HG02623 (cell line): ENCODE measurements around the gene OR2J1.
"Not testable (repeated sequence)": the region's sequence is repeated elsewhere in the genome, so short reads cannot be mapped to it uniquely, and the experiment has no call there.

Source experiments
- ATAC-seq: cut with Tn5 transposase; IDR thresholded peaks from one replicate; pipeline ENCODE4 v1.9.1; 2021; ENCODE audit warnings: moderate library complexity; ENCODE audit not compliant: unreplicated experiment

The OR2J1 gene

GRCh38 chr6:29099190-29099589 lies at the start of gene OR2J1:
TSS of gene OR2J1 (plus strand) at chr6:29099490. CDS start at chr6:29100943, 1,453 bp downstream.
- no peak for ATAC-seq

DNA sequence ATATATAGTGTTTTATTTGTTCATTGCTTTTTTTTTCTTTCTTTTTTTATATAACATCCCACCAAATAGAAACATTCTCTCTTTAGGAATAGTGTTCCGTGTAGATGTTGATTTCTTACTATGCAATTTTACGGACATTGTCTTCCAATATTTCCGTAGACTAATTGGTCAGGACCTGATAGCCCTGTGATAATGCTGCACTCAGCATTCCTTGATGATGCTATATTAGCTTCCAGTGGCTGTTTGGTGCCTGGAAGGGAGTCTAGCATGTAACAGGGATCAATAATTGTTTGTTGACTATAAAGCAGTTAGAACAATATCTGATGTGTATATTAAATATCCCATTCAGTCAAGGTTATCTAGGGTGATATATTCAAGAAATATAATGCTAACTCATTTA lies 47.6 kb upstream of the OR2J1 start:
- ATAC-seq = no peak

DNA sequence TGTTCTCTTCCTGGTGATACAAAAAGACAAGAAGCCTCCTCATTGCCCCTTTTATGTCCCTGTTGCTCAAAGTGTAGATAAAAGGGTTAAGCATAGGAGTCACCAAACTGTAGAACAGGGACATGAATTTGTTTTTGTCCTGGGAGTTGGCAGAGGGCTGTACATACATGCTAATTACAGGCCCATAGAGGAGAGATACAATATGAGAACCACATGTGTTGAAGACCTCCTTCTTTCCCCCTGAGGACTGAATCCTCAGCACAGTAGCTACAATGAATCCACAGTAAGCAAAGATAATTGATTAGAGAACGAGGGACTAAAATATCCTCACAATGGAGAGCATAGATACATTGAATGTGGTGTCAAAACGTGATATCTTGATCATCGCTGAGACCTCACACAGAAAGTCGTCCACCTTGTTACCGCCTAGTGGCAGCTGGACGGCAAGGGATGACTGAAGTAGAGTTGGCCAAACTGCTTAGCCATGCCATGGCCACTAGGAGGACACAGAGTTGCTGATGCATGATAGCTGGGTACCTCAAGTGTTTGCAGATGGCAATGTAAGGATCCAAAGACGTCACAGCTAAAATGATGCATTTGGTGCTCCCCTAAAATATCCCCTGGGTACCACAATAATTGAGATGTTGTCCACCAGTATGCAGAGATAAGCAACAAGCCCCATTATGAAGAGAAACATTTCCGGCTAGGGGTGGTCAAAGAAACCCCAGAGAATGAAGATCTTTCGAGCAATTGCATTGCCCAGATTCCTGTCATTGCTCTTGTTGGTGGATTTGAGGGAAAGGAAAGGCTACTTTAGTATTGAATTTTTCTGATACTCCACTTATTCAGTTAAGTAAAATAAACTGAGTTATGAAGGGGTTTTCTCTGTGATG lies 27.2 kb upstream of the OR2J1 start:
- ATAC-seq = no peak

DNA sequence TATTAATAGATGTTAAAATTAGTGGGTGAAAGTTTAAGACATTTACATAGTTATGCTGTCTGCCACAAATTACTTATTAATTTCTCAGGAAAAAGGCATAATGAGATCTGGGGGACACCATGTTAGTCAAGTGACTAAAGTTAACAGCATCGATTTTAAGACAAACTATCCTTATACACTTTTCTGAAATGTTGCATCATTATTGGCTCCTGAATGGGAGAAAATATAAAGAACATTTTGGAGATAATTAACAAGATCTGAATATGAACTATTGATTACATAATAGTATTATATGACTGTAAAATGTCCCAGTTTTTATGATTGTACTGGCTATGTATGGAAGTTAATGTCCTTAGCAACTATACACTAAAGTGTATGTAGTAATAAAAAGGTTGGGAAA lies 20.1 kb upstream of the OR2J1 start:
- no peak for ATAC-seq

DNA sequence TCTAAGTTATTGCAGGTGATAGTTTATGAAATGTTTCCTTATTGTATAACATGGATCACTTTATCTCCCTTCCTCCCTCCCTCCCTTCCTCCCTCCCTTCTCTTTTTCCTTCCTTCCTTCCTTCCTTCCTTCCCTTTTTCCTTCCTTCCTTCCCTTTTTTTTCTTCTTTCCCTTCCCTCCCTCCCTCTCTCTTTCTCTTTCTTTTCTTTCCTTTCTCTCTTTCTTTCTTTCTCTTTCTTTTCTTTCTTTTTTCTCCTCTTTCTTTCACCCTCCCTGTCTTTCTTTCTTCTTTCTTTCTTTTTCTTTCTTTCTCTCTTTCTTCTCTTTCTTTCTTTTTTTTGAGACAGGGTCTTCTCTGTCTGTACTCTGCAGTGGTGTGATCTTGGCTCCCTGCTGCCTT lies 18.0 kb upstream of the OR2J1 start:
- ATAC-seq = no peak

DNA sequence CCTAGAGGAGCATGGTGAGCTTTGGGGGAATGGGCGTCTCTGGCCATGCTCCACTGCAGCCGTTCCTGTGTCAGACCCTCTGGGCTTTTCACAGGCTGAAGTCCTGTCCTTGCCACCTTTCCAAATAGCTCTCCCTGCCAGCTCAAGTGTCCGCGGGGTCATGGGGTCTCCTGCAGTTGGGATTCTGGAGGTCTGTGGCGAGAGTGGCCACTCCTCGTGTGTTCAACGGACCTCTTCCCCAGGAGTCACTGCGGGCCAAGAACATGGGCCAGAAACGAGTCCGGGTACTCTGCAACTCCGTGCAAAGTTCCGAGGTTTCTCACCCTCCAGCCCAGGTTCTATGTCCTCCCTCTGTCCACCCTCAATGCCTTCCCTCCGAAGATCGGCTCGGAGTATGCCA lies 16.8 kb upstream of the OR2J1 start:
- no peak for ATAC-seq

- no peak for ATAC-seq
Measured at GRCh38 chr6:29087213-29087612, 12.1 kb upstream of the OR2J1 start, which contains the start of gene OR2B3. TSS of gene OR2B3 (minus strand) at chr6:29087313. CDS start at chr6:29087248, 65 bp downstream.

DNA sequence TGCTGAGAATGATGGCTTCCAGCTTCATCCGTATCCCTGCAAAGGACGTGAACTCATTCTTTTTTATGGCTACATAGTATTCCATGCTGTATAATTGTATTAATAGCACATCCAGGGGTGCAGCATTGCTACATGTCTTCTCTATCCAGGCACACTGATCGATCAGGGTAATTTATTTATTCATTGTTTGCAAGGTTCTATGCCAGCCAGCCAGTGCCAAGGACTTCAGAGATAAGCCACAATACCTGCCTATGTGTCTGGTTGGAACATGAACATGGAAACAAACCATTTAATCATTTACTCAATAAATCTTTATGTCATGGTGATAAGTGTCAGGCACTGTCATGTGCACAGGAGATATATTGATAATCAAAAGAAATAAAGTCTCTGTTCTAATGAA lies 6.3 kb upstream of the OR2J1 start:
- no peak for ATAC-seq

DNA sequence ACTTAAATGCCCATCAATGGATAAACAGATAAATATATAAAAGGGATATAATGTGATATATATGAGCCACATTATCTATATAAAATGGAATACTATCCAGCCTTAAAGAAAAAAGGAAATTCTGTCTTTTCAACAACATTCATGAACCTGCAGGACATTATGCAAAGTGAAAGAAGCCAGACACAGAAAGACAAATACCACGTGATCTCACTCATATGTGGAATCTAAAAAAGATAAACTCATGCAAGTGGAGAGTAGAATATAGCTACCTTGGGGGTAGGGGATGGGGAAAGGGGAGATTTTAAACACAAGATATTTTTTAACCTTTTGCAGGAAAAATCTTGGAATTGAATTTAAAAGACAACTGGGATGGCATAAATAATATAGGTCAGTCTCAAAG lies 1.5 kb upstream of the OR2J1 start:
- ATAC-seq = no peak

- no peak for ATAC-seq
Measured at GRCh38 chr6:29107758-29108157, 8.5 kb downstream of the OR2J1 start, which contains the start of gene OR2J3. TSS of gene OR2J3 (plus strand) at chr6:29108058. CDS start at chr6:29111891, 3,833 bp downstream.

DNA sequence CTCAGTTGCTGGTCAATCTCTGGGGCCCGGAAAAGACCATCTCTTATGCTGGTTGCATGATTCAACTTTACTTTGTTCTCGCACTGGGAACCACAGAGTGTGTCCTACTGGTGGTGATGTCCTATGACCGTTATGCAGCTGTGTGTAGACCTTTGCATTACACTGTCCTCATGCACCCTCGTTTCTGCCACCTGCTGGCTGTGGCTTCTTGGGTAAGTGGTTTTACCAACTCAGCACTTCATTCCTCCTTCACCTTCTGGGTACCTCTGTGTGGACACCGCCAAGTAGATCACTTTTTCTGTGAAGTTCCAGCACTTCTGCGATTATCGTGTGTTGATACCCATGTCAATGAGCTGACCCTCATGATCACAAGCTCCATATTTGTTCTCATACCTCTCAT lies 12.8 kb downstream of the OR2J1 start:
- ATAC-seq = no peak

GRCh38 chr6:29114964-29115363 lies 15.7 kb downstream of the OR2J1 start:
- not testable (repeated sequence) for ATAC-seq

GRCh38 chr6:29129326-29130012 lies 30.2 kb downstream of the OR2J1 start:
- ATAC-seq = no peak

- no peak for ATAC-seq
Measured at GRCh38 chr6:29130644-29131043, 31.4 kb downstream of the OR2J1 start.

GRCh38 chr6:29131691-29132090 lies 32.4 kb downstream of the OR2J1 start:
- ATAC-seq = no peak

- no peak for ATAC-seq
Measured at GRCh38 chr6:29137724-29138123, 38.4 kb downstream of the OR2J1 start.

- ATAC-seq = no peak
Measured at GRCh38 chr6:29141606-29142005, 42.3 kb downstream of the OR2J1 start.

DNA sequence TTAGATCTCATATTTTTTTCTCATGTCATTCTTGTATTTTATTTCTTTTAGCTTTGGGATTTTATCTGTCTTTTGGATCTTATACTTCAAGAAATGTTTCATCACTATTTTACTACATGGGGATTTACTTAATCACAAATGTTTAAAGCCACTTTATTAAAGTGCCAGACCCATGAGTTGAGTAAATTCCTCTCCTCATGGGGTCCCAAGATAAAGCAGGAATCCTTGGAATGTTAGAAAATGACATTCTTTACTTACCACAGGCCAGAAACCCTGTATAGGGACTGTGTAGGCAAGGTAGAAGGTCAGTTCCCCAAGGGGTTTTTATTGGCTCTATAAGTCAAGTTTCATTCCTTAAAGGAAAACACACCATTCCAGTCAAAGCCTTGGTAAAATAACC lies 43.0 kb downstream of the OR2J1 start:
- ATAC-seq = no peak

DNA sequence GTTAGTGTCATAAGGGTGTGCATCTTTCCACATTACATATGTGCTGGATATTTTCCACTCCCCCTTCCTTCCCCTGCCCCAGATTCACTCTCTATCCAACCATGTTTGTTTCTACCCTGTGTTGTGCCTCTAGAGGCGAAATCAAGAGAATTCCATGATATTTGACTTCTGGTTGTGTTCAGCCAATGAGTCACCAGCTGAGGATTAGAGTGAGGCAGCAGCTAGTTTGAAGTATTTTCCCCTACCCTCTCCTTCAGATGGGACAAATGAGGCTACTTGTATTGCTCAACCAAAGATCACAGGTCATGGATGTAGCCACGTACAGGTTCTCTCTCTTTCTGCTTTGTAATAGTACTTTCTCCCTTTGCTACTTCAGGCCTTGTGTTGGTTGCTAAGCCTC lies 46.9 kb downstream of the OR2J1 start:
- no peak for ATAC-seq

DNA sequence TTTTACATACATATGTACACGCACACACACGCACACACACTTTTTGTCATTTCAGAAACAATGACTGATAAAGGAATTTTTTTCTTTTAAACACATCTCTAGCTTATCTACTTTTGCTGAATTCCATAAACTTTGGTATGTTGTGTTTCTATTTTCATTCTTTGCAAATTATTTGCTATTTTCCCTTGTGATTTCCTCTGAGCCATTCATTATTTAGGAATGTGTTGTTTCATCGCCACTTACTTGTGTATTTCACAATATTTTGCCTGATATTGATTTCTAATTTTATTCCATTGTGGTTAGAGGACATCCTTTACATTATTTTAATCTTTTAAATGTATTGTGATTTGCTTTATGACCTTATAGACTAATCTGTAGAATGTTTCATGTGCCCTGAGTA lies 47.8 kb downstream of the OR2J1 start:
- ATAC-seq = no peak

- not testable (repeated sequence) for ATAC-seq
Measured at GRCh38 chr6:29149444-29149843, 50.2 kb downstream of the OR2J1 start.
